Body of pancreas (tissue), 4 donors: ENCODE results near the gene PDE4D.

Experiments used
- POLR2A ChIP-seq, 3 donors: fragments of 450-650 bp; IDR thresholded peaks; one replicate each; pipeline ENCODE4 v1.6.1; 2016; ENCODE audit warnings: antibody characterized with exemption in 3 of 3, mild to moderate bottlenecking in 2 of 3
- TF ChIP-seq, protein P1 (sequence below), 7 experiments: fragments of 450-650 bp in 4 of 7; fragments of 200-600 bp in 3 of 7; sonication (generic) in 3 of 7; IDR thresholded peaks; one replicate each; pipeline ENCODE4 v1.5.1; 2016 to 2019; ENCODE audit warnings: antibody characterized with exemption in 7 of 7

DNA sequence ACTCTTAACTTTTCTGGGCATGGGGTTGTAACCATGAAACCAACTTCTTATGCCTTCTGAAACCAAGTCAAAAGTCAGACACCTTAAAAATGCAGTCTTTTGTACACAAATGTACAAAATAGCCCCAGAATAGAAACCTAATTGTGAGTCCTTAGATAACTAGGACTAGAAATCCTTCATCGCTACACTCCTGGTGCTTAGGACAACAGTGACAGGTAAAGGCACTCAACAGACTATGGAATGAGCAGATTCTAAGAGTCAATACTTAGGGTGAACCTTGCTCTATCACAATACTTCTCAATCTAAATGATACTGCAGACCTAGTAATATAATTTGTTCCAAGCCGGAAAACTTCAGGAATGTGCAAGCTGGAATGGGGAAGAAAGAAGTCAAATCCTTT is 163.7 kb downstream of the PDE4D start:
- TF ChIP-seq, protein P1, sequence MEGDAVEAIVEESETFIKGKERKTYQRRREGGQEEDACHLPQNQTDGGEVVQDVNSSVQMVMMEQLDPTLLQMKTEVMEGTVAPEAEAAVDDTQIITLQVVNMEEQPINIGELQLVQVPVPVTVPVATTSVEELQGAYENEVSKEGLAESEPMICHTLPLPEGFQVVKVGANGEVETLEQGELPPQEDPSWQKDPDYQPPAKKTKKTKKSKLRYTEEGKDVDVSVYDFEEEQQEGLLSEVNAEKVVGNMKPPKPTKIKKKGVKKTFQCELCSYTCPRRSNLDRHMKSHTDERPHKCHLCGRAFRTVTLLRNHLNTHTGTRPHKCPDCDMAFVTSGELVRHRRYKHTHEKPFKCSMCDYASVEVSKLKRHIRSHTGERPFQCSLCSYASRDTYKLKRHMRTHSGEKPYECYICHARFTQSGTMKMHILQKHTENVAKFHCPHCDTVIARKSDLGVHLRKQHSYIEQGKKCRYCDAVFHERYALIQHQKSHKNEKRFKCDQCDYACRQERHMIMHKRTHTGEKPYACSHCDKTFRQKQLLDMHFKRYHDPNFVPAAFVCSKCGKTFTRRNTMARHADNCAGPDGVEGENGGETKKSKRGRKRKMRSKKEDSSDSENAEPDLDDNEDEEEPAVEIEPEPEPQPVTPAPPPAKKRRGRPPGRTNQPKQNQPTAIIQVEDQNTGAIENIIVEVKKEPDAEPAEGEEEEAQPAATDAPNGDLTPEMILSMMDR (IDR thresholded peaks at IDR 0.05) = no peak
- no peak for TF ChIP-seq POLR2A (IDR thresholded peaks at IDR 0.05)
